ENCODE data around the gene ETFA. TPM values are rescaled to one million over a fixed set of nuclear protein-coding genes. Genes with fewer than 3 reads are reported as not detected.

The ETFA gene
- total and polyA plus RNA-seq, 2 experiments from 2014 or later, result 175 to 185 TPM

DNA sequence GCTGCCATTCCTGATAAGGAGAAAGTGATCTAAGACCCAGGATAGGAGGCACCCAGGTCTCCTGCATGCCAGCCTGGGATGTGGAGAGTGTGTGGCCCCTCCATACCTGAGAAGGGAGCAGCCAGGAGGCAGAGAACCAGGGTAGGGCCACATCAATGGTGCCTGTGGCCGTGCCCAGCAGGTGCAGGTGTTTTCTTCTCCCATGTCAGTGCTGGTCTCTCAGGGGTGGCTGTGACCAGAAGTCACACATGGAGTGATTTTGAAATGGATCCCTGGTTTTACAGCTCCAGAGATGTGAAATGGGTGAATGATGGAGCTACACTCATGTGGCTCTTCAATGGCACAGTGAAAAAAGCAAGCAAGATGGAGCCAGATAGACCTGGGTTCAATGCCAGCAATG is 22.0 kb upstream of the ETFA start:
- H3K9me3 ChIP-seq (ENCODE audit: low read depth), result no peaks in the 10 kb centered on the region
- WGBS (ENCODE audit: low lambda C conversion rate, missing lambda C conversion rate), result 100% methylated on average over 1 of the region's 1 CpG
- H4K20me1 ChIP-seq (ENCODE audit: insufficient read depth, poor library complexity, severe bottlenecking), result no peaks in the 10 kb centered on the region
- H3K36me3 ChIP-seq (replicated peaks; ENCODE audit: insufficient read depth, low read depth), result no peaks in the 10 kb centered on the region
- no peak overlapping the region for H3K4me2 ChIP-seq
- peaks cover 5% of the 10 kb centered on the region for H3K79me2 ChIP-seq
- DNase-seq (ENCODE audit: low spot score), result no peak
- no peak overlapping the region for H3K27ac ChIP-seq
- H3K27me3 ChIP-seq, result peaks cover 50% of the 10 kb centered on the region
- H3K4me3 ChIP-seq, result no peak overlapping the region
- H3K4me1 ChIP-seq (ENCODE audit: insufficient read depth), result peaks cover 6% of the 10 kb centered on the region
- no peak overlapping the region for H2AFZ ChIP-seq
- H3K9me2 ChIP-seq (replicated peaks; ENCODE audit: insufficient read depth), result no peaks in the 10 kb centered on the region
- no peak for TF ChIP-seq CTCF (IDR thresholded peaks at IDR 0.05; ENCODE audit: poor library complexity)
- no peak for TF ChIP-seq EZH2 (IDR thresholded peaks at IDR 0.05; ENCODE audit: borderline replicate concordance)
- no peak for TF ChIP-seq EZH2phosphoT487 (IDR thresholded peaks at IDR 0.05; ENCODE audit: low read depth, severe bottlenecking, unreplicated experiment)

- Histone ChIP-seq H2AFZ (no peak overlapping the region), H3K79me2 (peaks cover 4% of the 10 kb centered on the region), H3K9me3 (ENCODE audit: low read depth) (no peaks in the 10 kb centered on the region), H4K20me1 (ENCODE audit: insufficient read depth, poor library complexity, severe bottlenecking) (no peaks in the 10 kb centered on the region), H3K27ac (no peak overlapping the region), H3K4me2 (no peak overlapping the region), H3K4me3 (no peak overlapping the region), H3K27me3 (peaks cover 46% of the 10 kb centered on the region), H3K4me1 (ENCODE audit: insufficient read depth) (peaks cover 2% of the 10 kb centered on the region), H3K36me3 (replicated peaks; ENCODE audit: insufficient read depth, low read depth) (no peaks in the 10 kb centered on the region), H3K9me2 (replicated peaks; ENCODE audit: insufficient read depth) (no peaks in the 10 kb centered on the region)
- TF ChIP-seq CTCF (IDR thresholded peaks at IDR 0.05; ENCODE audit: poor library complexity), result no peak
- no peak for TF ChIP-seq EZH2 (IDR thresholded peaks at IDR 0.05; ENCODE audit: borderline replicate concordance)
- TF ChIP-seq EZH2phosphoT487 (IDR thresholded peaks at IDR 0.05; ENCODE audit: low read depth, severe bottlenecking, unreplicated experiment), result no peak
- no peak for DNase-seq (ENCODE audit: low spot score)
- 75% methylated on average over 1 of the region's 1 CpG for WGBS (ENCODE audit: low lambda C conversion rate, missing lambda C conversion rate)
Measured at GRCh38 chr15:76332796-76333195, 21.5 kb upstream of the ETFA start.

GRCh38 chr15:76330080-76330680 is 18.9 kb upstream of the ETFA start:
- H3K79me2 ChIP-seq, result no peaks in the 10 kb centered on the region
- peaks cover 21% of the 10 kb centered on the region for H3K27me3 ChIP-seq
- H3K4me2 ChIP-seq, result no peak overlapping the region
- no peaks in the 10 kb centered on the region for H3K9me3 ChIP-seq (ENCODE audit: low read depth)
- H3K36me3 ChIP-seq (replicated peaks; ENCODE audit: insufficient read depth, low read depth), result no peaks in the 10 kb centered on the region
- 75% methylated on average over 7 of the region's 7 CpGs for WGBS (ENCODE audit: low lambda C conversion rate, missing lambda C conversion rate)
- no peaks in the 10 kb centered on the region for H4K20me1 ChIP-seq (ENCODE audit: insufficient read depth, poor library complexity, severe bottlenecking)
- H2AFZ ChIP-seq, result no peak overlapping the region
- no peaks in the 10 kb centered on the region for H3K4me1 ChIP-seq (ENCODE audit: insufficient read depth)
- DNase-seq (ENCODE audit: low spot score), result no peak
- TF ChIP-seq EZH2 (IDR thresholded peaks at IDR 0.05; ENCODE audit: borderline replicate concordance) (no peak), CTCF (IDR thresholded peaks at IDR 0.05; ENCODE audit: poor library complexity) (peak; percentile 46), EZH2phosphoT487 (IDR thresholded peaks at IDR 0.05; ENCODE audit: low read depth, severe bottlenecking, unreplicated experiment) (no peak)
- no peak overlapping the region for H3K4me3 ChIP-seq
- H3K27ac ChIP-seq, result no peak overlapping the region
- H3K9me2 ChIP-seq (replicated peaks; ENCODE audit: insufficient read depth), result no peaks in the 10 kb centered on the region

Data from hepatocyte (in vitro differentiated cells).